GM12892 (cell line): ENCODE results near the gene FAU.

Source experiments
- POLR2A ChIP-seq: IDR thresholded peaks from 2 replicates; pipeline ENCODE4 v1.6.1; 2011; ENCODE audit warnings: low read depth, low read length, control low read depth
- POLR2AphosphoS5 ChIP-seq: IDR thresholded peaks from 2 replicates; pipeline ENCODE4 v1.6.1; 2011; ENCODE audit warnings: low read depth, low read length, control low read depth
- TAF1 ChIP-seq: IDR thresholded peaks from 2 replicates; pipeline ENCODE4 v1.6.1; 2011; ENCODE audit warnings: low read depth, mild to moderate bottlenecking, control low read depth, low read length, borderline replicate concordance

DNA sequence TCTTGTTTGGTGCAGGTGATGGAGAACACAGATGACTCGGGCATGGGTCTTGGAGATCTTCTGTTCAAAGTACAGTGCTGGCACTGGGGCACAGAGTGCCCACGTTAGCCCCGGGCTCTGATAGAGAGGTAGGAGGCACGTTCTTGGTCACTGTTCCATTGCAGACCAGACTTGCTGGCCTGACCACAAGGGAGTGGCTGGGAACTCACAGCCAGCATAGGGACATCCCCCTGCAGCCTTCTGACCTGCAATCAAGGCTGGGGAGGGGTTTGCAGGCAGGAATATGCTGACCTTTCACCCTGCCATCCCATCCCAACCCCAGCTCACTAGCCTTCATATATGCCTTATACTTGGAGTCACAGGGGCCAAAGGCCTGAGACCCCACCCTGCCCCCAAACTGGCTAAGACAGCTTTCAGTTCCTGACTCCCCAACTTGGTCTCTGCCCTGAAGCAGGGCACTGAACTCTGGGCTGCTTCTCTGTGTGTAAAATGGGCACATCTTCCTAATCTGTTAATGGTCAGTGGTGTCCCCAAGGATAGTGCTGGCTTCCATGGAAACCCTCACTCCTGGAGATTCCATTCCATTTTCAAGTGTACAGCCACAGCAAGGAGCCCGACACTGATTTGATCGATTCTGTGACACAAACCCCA, 4.8 kb upstream of the FAU start:
- TF ChIP-seq POLR2A (peak; percentile 48; the same call in 1 of the 2 replicates), TAF1 (no peak), POLR2AphosphoS5 (0 out of 2 replicates have a peak, but pooled peaks have one; percentile 45)
